Measurements from ENCODE around the gene ZNF583. TPM values are rescaled to one million over a fixed set of nuclear protein-coding genes. Genes with fewer than 3 reads are reported as not detected.
A peak's percentile ranks its signal among the peaks of the same experiment; 100 is the strongest.

The ZNF583 gene
- total RNA-seq, 1 donor from 2014 or later: 7.2 TPM

GRCh38 chr19:56393119-56394012 lies 10.8 kb upstream of the ZNF583 start, which contains the start of gene ZNF582:
TSS of gene ZNF582 (minus strand) at chr19:56393534. CDS start at chr19:56391752, 1,782 bp downstream.
- intact Hi-C loops (cut with DNase I): no loop called here
- no peaks in the 10 kb centered on the region for H3K4me1 ChIP-seq
- peak within 1 kb of the TSS; percentile 71 for H3K4me3 ChIP-seq
- peaks cover 7% of the 10 kb centered on the region for H3K36me3 ChIP-seq
- H3K9me3 ChIP-seq: peaks cover 19% of the 10 kb centered on the region
- no peaks in the 10 kb centered on the region for H3K27me3 ChIP-seq (ENCODE audit: low read depth)
- peak; percentile 97 for DNase-seq
- peak within 1 kb of the TSS; percentile 94 for H3K27ac ChIP-seq
- TF ChIP-seq CTCF (IDR thresholded peaks at IDR 0.05): peak; percentile 67
- ATAC-seq: peak; percentile 99

- no peak for ATAC-seq
- Histone ChIP-seq H3K27ac (no peak overlapping the region), H3K27me3 (ENCODE audit: low read depth) (no peaks in the 10 kb centered on the region), H3K4me3 (no peak overlapping the region), H3K4me1 (peaks cover 7% of the 10 kb centered on the region), H3K36me3 (no peaks in the 10 kb centered on the region), H3K9me3 (peaks cover 40% of the 10 kb centered on the region)
- intact Hi-C loops (cut with DNase I): no loop called here
- no peak for TF ChIP-seq CTCF (IDR thresholded peaks at IDR 0.05)
- no peak for DNase-seq
Observed at GRCh38 chr19:56398809-56399208, 5.3 kb upstream of the ZNF583 start.

- DNase-seq: no peak
- Histone ChIP-seq H3K36me3 (no peaks in the 10 kb centered on the region), H3K27ac (no peak overlapping the region), H3K27me3 (ENCODE audit: low read depth) (no peaks in the 10 kb centered on the region), H3K4me1 (peaks cover 15% of the 10 kb centered on the region), H3K9me3 (peaks cover 34% of the 10 kb centered on the region), H3K4me3 (no peak overlapping the region)
- TF ChIP-seq CTCF (IDR thresholded peaks at IDR 0.05): no peak
- no peak for ATAC-seq
- intact Hi-C loops (cut with DNase I): no loop called here
Observed at GRCh38 chr19:56400485-56400884, 3.6 kb upstream of the ZNF583 start.

GRCh38 chr19:56403261-56403660 lies 871 bp upstream of the ZNF583 start:
- intact Hi-C loops (cut with DNase I): no loop called here
- peak overlapping the region; percentile 94 for H3K27ac ChIP-seq
- peaks cover 40% of the 10 kb centered on the region for H3K9me3 ChIP-seq
- no peak for DNase-seq
- peaks cover 12% of the 10 kb centered on the region for H3K36me3 ChIP-seq
- TF ChIP-seq CTCF (IDR thresholded peaks at IDR 0.05): no peak
- peaks cover 15% of the 10 kb centered on the region for H3K4me1 ChIP-seq
- no peaks in the 10 kb centered on the region for H3K27me3 ChIP-seq (ENCODE audit: low read depth)
- peak overlapping the region; percentile 84 for H3K4me3 ChIP-seq
- ATAC-seq: no peak

GRCh38 chr19:56404705-56405056 lies 549 bp downstream of the ZNF583 start:
- H3K4me3 ChIP-seq: peak overlapping the region; percentile 84
- H3K36me3 ChIP-seq: peaks cover 26% of the 10 kb centered on the region
- peak overlapping the region; percentile 94 for H3K27ac ChIP-seq
- peaks cover 49% of the 10 kb centered on the region for H3K9me3 ChIP-seq
- peaks cover 15% of the 10 kb centered on the region for H3K4me1 ChIP-seq
- intact Hi-C loops (cut with DNase I): no loop called here
- no peaks in the 10 kb centered on the region for H3K27me3 ChIP-seq (ENCODE audit: low read depth)
- no peak for TF ChIP-seq CTCF (IDR thresholded peaks at IDR 0.05)
- DNase-seq: no peak
- ATAC-seq: peak in 1 of 2 donors; percentile 2
